ENCODE measurements around the gene NCAM2.

GRCh38 chr21:21341041-21341440, 342.8 kb downstream of the NCAM2 start:
- no peak for TF ChIP-seq RAD21 (conservative IDR thresholded peaks at IDR 0.05)
- no peak for TF ChIP-seq CTCF (IDR thresholded peaks at IDR 0.05; ENCODE audit: poor library complexity, severe bottlenecking)
